Cerebellar nuclear complex (tissue), 1 donor: ENCODE measurements around the gene TTYH1.

Source experiments
- DNase-seq, 2 experiments: peaks; one replicate each; lab custom pipeline; 2025; lab: John Stamatoyannopoulos, UW

The TTYH1 gene

GRCh38 chr19:54392105-54392504 lies 23.2 kb upstream of the TTYH1 start:
- no peak for DNase-seq

GRCh38 chr19:54393381-54393780 lies 21.9 kb upstream of the TTYH1 start:
- no peak for DNase-seq

GRCh38 chr19:54395685-54396084 lies 19.6 kb upstream of the TTYH1 start:
- DNase-seq = no peak

GRCh38 chr19:54399189-54399588 lies 16.1 kb upstream of the TTYH1 start:
- no peak for DNase-seq

GRCh38 chr19:54400913-54401312 lies 14.4 kb upstream of the TTYH1 start:
- DNase-seq = no peak

GRCh38 chr19:54403054-54403453 lies 12.2 kb upstream of the TTYH1 start:
- DNase-seq = no peak

- no peak for DNase-seq
Measured at GRCh38 chr19:54405628-54406027, 9.6 kb upstream of the TTYH1 start.

- no peak for DNase-seq
Measured at GRCh38 chr19:54407780-54408179, 7.5 kb upstream of the TTYH1 start.

GRCh38 chr19:54408456-54409026 lies 6.7 kb upstream of the TTYH1 start:
- no peak for DNase-seq

GRCh38 chr19:54411033-54411432 lies 4.2 kb upstream of the TTYH1 start:
- no peak for DNase-seq

GRCh38 chr19:54412877-54413276 lies 2.4 kb upstream of the TTYH1 start:
- no peak for DNase-seq

GRCh38 chr19:54414156-54414555 lies 1.1 kb upstream of the TTYH1 start:
- DNase-seq = no peak

- no peak for DNase-seq
Measured at GRCh38 chr19:54415901-54416673, 823 bp downstream of the TTYH1 start.

GRCh38 chr19:54416695-54417491 lies 1.6 kb downstream of the TTYH1 start:
- no peak for DNase-seq

- no peak for DNase-seq
Measured at GRCh38 chr19:54418030-54418929, 3.0 kb downstream of the TTYH1 start.

- DNase-seq = no peak
Measured at GRCh38 chr19:54418930-54419800, 3.9 kb downstream of the TTYH1 start.

GRCh38 chr19:54420068-54420382 lies 4.8 kb downstream of the TTYH1 start:
- DNase-seq = no peak

GRCh38 chr19:54420383-54421168 lies 5.3 kb downstream of the TTYH1 start:
- no peak for DNase-seq

GRCh38 chr19:54421169-54421516 lies 5.9 kb downstream of the TTYH1 start:
- DNase-seq = no peak

- no peak for DNase-seq
Measured at GRCh38 chr19:54421521-54421920, 6.3 kb downstream of the TTYH1 start.
